ENCODE results near the gene ALDH1A3.

The ALDH1A3 gene

GRCh38 chr15:100901702-100902435 is 22.2 kb downstream of the ALDH1A3 start:
- DNase-seq (ENCODE audit: low spot score), result peak; percentile 41

DNA sequence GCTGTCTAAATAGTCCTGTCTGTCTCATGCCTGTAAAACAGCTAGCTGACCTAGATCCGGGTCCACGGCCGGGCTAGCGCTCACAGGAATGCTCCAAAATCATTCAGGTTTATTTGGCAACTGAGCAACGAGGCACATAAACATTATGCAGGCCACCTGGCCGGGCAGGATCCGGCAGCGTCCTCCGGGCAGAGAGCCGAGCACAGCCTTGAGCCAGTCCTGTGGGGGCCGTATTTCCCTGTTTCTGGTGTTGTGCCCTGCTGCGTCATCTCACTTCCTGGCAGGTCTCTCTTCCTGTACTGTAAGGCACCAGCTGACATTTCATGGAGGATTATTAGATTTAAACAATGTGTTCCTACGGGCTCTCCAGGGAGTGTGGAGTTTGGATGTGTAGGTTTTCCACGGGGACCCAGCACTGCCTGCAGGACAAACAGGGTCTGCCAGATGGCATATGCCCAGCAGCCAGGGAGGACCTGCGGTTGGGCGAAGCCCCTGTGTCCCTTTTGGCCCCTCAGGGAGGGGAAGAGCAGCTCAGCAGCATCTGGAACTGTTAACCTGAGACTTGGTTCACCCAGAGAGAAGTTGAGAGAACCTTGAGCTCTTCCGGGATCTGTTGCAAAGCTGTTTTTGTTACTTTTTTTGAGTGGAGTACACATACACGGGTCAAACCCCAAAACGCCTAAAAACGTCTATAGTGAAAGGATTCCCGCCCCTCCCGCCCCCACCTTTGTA is 23.0 kb downstream of the ALDH1A3 start:
- peak; percentile 89 for DNase-seq (ENCODE audit: low spot score)

DNA sequence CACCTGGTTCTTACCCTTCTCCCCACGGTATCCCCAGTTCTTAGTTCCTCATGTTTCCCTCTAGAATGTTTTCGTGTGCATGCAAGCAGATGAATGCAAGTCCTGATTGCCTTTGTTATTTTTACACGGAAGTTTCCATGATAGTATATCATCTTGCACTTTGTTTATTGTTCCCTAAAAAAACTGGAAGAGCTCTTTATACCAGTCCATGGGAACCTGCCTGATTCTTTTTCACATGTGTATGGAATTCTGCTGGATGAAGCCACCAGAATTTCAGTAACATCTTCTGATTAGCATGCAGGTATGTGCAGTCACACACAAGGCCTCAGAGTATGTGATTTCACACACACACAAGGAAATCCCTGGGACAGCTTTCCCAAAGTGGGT is 23.5 kb downstream of the ALDH1A3 start:
- DNase-seq (ENCODE audit: low spot score), result no peak

GRCh38 chr15:100905850-100906249 is 26.2 kb downstream of the ALDH1A3 start:
- no peak for DNase-seq (ENCODE audit: low spot score)

GRCh38 chr15:100908466-100908865 is 28.8 kb downstream of the ALDH1A3 start:
- no peak for DNase-seq (ENCODE audit: low spot score)

DNA sequence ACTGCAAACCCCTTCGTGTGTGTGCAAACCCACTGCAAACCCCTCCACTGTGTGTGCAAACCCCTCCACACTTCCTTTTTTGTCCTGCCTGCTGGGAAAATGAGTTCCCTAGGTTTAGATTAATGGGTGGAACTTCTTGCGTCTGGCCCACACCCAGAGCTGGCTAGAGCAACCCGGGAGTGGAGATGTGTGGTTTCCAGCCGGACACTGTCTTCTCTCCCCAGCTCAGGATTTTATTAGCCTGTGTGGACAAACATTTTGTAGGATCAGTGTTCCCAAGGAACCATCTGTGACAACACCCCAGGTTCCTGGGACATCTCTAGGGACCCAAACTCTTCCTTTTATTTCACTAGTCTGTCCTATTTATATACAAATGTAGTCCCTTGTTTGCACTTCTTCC is 29.9 kb downstream of the ALDH1A3 start:
- no peak for DNase-seq (ENCODE audit: low spot score)

DNA sequence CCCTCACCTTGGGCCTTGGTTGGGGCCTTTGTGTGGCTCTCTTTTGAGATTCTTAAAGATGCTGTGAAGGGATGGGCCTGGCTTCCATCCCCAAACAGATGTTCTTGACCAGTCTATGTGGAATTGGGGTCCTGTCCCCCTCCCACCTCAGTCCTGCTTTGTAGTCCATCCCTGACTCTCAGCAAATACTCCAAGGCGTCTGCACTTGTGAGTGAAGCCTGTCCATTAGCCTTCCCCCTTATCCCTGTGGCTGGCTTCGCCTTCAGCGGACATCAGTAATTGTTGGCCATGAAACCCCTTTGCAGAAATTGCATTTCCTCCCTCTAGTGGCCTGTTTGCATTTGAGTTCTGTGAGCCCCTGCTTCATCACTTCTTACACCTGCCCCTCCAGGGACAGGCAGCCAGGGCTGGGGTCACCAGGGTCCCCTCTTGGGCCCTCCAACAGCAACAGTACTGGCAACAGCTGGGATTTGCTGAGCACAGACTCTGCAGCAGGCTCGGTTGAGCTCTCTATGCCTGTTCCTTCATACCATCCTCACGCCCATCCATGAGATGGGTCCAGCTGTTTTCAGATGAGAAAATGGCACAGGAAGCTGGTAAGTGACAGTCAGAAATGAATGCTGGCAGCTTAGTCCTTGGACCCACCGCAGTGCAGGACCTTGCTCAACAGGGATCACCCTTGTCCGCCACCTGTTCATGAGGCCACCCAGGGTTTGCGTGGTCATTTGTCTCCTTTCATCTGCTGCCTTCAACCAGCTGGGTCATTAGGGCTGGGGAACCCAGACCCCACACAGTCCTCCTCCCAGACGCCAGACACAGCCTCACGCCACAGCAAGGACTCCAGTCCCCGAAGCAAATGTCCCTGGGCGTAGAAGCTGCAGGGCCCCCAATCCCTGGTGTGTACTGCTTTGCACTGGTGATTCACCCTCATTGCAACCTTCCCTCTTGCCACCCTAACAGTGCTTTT is 30.6 kb downstream of the ALDH1A3 start:
- no peak for DNase-seq (ENCODE audit: low spot score)

GRCh38 chr15:100911086-100911485 is 31.5 kb downstream of the ALDH1A3 start:
- DNase-seq (ENCODE audit: low spot score), result no peak

- no peak for DNase-seq (ENCODE audit: low spot score)
Measured at GRCh38 chr15:100913961-100914360, 34.3 kb downstream of the ALDH1A3 start.

GRCh38 chr15:100914876-100915275 is 35.2 kb downstream of the ALDH1A3 start:
- DNase-seq (ENCODE audit: low spot score), result no peak

DNA sequence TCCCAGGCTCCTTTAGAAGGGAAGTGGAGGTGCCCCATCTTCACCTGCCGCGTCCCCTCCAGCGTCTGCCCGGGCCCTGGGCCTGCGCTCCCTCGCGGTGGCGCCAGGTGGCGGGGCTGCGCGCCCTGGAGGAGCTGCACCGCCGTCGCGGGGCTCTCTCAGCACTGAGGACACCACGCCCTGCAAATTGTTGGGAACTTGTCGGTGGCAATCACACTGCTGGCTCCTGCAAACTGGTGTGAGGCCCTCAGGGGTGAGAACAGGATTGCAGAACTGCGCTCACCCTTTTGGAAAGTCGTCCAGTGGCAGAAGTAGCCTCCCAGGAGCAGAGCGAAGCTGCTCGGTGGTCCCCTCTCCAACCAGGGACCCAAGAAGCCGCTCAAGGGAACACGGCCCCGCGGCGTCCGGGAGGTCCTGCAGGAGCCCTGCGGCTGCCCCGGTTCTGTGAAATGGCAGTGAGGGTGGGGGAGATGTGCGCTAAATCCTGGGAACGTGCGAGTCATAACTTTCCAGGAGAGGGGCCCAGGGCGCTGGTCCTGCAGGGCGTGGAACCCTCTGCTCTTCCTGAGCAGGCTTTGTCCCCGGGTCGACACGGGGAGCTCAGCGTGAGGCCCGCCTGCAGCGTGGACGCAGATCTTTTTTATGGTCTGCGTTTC is 38.5 kb downstream of the ALDH1A3 start:
- peak; percentile 89 for DNase-seq (ENCODE audit: low spot score)

DNA sequence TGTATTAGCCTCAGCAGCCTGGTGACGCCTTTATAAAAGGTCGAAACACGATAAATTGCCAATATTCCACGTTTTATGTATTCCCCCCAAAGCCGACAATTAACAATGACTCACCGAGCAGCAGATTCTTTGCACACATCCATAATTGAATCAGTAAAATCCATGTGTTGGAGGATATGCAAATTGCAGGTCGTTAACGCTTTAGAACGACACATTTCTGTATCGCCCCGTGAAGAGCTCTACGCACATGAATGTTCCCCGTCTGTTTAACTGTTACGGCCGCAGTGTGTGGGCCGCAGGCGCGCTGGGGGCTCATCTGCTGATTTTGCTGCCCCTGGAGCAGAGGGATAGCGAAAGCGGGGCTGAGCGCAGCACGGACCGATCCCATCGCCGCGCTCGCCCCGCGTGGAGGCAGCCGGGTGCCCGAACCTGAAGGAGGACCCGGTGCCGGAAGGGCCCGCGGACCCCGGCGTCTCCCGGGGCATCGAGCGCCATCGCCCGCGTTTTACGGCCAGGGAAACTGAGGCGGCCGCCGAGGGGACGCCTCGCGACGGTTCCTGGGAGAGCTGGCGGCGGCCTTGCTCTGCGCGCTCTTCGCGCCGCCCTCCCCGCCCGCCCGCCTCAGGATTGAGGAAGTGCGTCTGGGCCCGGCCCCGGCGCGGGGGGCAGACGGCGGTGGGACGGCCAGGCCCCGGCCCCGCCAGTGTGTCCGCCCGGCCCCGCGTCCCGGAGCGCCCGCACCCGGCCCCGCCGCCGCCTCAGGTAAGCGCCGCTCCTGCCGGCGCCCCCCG is 39.3 kb downstream of the ALDH1A3 start, which contains the start of gene LRRK1:
TSS of gene LRRK1 (plus strand) at position 668 of the 791 bp plus-strand sequence. CDS start 5,276 bp downstream, outside the sequence.
- DNase-seq (ENCODE audit: low spot score), result peak; percentile 61

DNA sequence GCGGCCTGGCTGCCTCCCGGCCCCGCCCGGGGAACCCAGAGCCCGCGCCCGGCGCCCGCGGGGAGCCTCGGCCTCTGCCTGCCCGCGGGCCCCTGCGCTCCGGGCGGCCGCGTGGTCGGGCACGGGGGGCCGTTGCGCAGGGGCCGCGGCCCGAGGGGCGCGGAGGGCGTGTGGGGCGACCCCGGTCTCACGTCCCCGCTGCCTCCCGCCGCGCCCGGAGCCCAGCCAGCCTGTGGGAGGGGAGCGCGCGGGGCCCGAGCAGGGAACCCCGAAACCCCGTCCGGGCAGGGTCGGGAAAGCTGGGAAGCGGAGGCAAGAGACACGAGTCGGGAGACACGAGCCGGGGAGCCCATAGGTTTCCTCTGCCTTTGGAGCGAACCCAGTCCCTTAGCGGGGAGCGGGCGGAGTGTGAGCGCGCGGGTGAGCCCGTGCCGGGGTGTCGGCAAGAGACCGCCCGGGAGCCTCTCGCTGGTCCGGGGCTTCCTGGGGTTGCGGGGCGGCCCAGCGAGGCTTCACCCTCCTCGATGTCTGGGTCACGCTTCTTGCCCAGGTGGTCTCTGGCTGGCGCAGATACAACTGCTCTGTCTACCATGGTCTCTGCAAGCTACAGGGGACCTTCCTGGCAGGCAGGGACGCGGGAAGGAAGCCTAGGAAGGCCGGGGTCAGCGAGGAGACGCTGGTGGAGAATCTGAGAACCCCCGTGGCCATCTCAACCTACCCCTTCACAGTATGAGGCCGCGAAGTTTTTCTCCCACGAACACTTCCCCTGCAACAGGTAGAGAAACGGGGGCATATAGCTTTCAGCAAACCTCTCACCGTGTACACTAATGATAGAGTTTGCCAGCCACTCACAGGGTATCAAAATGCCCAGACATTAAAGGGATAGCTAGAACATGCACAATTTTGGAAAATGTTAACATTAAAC is 40.1 kb downstream of the ALDH1A3 start:
- DNase-seq (ENCODE audit: low spot score), result peak; percentile 41

DNA sequence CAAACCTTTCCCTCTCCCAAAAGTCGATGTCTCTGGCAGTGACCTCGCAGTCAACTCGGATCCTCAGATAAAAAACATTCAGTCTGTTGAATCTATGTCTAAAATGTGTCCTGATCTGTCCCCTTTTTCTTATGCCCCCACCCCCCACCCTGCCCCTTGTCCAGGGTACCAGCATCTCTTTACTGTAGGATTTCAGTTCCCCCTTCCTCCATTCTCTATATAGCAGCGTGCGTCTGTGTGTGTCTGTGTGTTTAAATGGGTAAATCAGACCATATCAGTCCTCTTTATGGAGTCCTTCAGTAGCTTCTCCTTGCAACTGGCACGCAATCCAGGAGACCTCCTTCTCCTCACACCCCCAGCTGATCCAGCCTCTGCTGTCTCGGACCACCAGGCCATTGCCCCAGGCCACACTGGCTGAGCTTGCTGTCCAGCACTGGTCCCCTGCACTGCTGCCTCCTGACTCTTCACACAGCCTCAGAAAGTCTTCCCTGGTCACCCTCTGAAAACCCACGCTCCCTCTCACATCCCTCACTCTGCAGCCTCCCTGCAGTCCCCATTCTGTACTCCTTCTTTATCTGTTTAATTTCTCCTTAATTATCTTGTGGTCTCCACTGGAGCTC is 41.0 kb downstream of the ALDH1A3 start:
- DNase-seq (ENCODE audit: low spot score), result no peak

- no peak for DNase-seq (ENCODE audit: low spot score)
Measured at GRCh38 chr15:100922192-100923040, 42.8 kb downstream of the ALDH1A3 start.

DNA sequence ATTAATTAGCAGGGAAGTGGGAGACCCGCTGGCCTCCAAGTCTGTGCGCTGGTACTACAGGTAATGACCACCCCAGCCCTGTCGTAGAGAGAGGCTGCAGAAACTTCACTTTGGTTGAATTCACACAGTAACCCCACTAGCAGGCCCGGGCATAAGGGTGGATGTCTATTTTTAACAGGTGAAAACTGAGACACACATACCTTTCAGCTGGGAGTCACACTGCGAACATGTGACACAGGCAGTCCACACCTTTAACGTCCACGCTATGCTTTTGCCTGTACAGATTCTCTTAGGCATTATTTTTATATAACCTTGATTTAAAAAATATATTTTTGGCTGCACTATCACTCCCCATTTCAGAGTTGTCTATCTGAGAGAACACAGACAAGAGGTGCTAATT is 43.4 kb downstream of the ALDH1A3 start:
- DNase-seq (ENCODE audit: low spot score), result no peak

DNA sequence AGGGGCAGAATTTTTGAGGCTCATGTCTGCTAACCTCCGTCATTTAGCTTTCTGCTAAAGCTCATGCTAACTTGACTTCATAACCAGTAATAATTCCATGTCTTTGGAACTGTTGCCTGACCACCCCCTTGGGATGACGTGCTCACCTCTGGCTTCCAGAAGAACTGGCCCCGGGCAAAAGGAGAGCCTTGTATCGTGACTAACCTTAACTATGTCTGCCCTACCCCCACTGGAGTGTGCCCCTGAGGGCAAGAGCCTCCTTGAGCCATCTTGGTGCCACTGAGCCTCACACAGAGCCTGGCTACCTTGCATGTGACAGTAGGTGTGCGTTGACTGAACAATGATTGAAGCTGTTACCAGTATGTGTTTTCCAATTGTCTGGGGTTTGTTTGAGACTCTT is 44.3 kb downstream of the ALDH1A3 start:
- DNase-seq (ENCODE audit: low spot score), result no peak

GRCh38 chr15:100924436-100924835 is 44.8 kb downstream of the ALDH1A3 start:
- DNase-seq (ENCODE audit: low spot score), result no peak
